Stomach (tissue), 9 donors: ENCODE data around the gene SSUH2. TPM values are rescaled to one million over a fixed set of nuclear protein-coding genes. Genes with fewer than 3 reads are reported as not detected.
"Not testable (repeated sequence)": the region's sequence is repeated elsewhere in the genome, so short reads cannot be mapped to it uniquely, and the experiment has no call there.

Experiments used
- DNase-seq, 2 donors: peaks; one replicate each; pipeline versions ENCODE4 v3.0.0 to v3.0.0-alpha.2; 2013 to 2019
- H3K27ac ChIP-seq, 5 donors: fragments of 200-600 bp in 4 of 5; sonication (generic) in 4 of 5; one replicate each; pipeline ENCODE4 v1.5.1; 2013 to 2019; ENCODE audit warnings: mild to moderate bottlenecking in 1 of 5, moderate library complexity in 1 of 5
- H3K27me3 ChIP-seq, 3 donors: fragments of 200-600 bp; sonication (generic); one replicate each; pipeline ENCODE4 v1.5.1; 2017 to 2019; ENCODE audit warnings: mixed run types in 1 of 3
- H3K36me3 ChIP-seq, 4 donors: fragments of 200-600 bp; sonication (generic); 1 replicate in 3 of 4; 2 replicates in 1 of 4; pipeline ENCODE4 v1.5.1; 2016 to 2019
- H3K4me1 ChIP-seq, 4 donors: fragments of 200-600 bp; sonication (generic); one replicate each; pipeline ENCODE4 v1.5.1; 2016 to 2019
- H3K4me3 ChIP-seq, 4 donors: fragments of 200-600 bp; sonication (generic) in 3 of 4; one replicate each; pipeline ENCODE4 v1.5.1; 2016 to 2019; ENCODE audit warnings: mild to moderate bottlenecking in 1 of 4
- H3K9me3 ChIP-seq, 4 donors: fragments of 200-600 bp; sonication (generic); one replicate each; pipeline ENCODE4 v1.5.1; 2016 to 2019
- CTCF ChIP-seq, 7 experiments: fragments of 450-650 bp in 4 of 7; fragments of 200-600 bp in 3 of 7; sonication (generic) in 3 of 7; IDR thresholded peaks; one replicate each; pipeline ENCODE4 v1.5.1; 2016 to 2019; ENCODE audit warnings: antibody characterized with exemption in 7 of 7, control low read depth in 2 of 7, mild to moderate bottlenecking in 1 of 7
- EP300 ChIP-seq: sonication (generic); formaldehyde crosslinking; IDR thresholded peaks from one replicate; pipeline ENCODE4 v1.6.1; 2017; ENCODE audit warnings: antibody characterized with exemption
- POLR2A ChIP-seq, 4 donors: fragments of 450-650 bp; IDR thresholded peaks; one replicate each; pipeline ENCODE4 v1.6.1; 2016; ENCODE audit warnings: antibody characterized with exemption in 4 of 4, control low read depth in 2 of 4, mild to moderate bottlenecking in 1 of 4, moderate library complexity in 1 of 4
- POLR2AphosphoS5 ChIP-seq, 3 donors: sonication (generic); formaldehyde crosslinking; IDR thresholded peaks; one replicate each; pipeline ENCODE4 v1.6.1; 2016; ENCODE audit warnings: antibody characterized with exemption in 3 of 3
- WGBS, 5 donors: extraction: QIAGEN DNeasy Blood & Tissue Kit in 3 of 5; methylation state at CpG; one replicate each; pipeline versions ENCODE4 v1.1.5 to v1.1.7; 2013 to 2018; 5-methylcytosine and 5-hydroxymethylcytosine counted together
- intact Hi-C: fragments of 100-400 bp; cut with DNase I; formaldehyde crosslinking; loops from one replicate; pipeline ENCODE4 v1.15.1; 2023; ENCODE audit warnings: low total_unique reads
- polyA plus RNA-seq, 3 donors: library from polyadenylated mRNA; stranded (reverse); fragments of 200-250 nt; gene quantifications; one replicate each; pipeline ENCODE4 v1.2.3, GENCODE V29; 2013
- total RNA-seq, 5 donors: library from RNA; depleted of rRNA; stranded (reverse); fragments of >200 nt; gene quantifications; one replicate each; pipeline versions ENCODE4 v1.1.0 to v1.2.3, GENCODE V29; 2014 to 2016
- donor health status: healthy with polysubstance abuse.
- donor health status: Bipolar disorder and iron deficiency.
- donor health status: healthy.

Gene SSUH2
- total and polyA plus RNA-seq, 8 donors, result 0.35 to 6.3 (median 1.0) TPM; not detected in 2

GRCh38 chr3:8658306-8659212 lies 14.0 kb upstream of the SSUH2 start:
- intact Hi-C loops, result no loop called here
- DNase-seq, result peak; percentile 96 to 97
- WGBS, 5 donors, result 20 to 27% (median 25%) methylated on average over 12 of the region's 12 CpGs
- no peak for TF ChIP-seq EP300
- TF ChIP-seq POLR2A (IDR thresholded peaks at IDR 0.05), result no peak
- no peak for TF ChIP-seq CTCF (IDR thresholded peaks at IDR 0.05)
- TF ChIP-seq POLR2AphosphoS5 (IDR thresholded peaks at IDR 0.05), result peak in 1 of 3 donors; percentile 24
- Histone ChIP-seq H3K36me3 (no peaks in the 10 kb centered on the region), H3K4me3 (no peak overlapping the region), H3K27ac (peak overlapping the region; percentile 64 to 83 (median 73)), H3K9me3 (peaks cover 0 to 3% (median 0%) of the 10 kb centered on the region in 4 donors), H3K27me3 (no peaks in the 10 kb centered on the region), H3K4me1 (peaks cover 30 to 44% (median 36%) of the 10 kb centered on the region in 4 donors)

- H3K9me3 ChIP-seq, result peaks cover 0 to 3% (median 0%) of the 10 kb centered on the region in 4 donors
- intact Hi-C loops, result no loop called here
- H3K27me3 ChIP-seq, result no peaks in the 10 kb centered on the region
- 36 to 60% (median 41%) methylated on average over 8 of the region's 8 CpGs for WGBS, 5 donors
- TF ChIP-seq POLR2AphosphoS5 (IDR thresholded peaks at IDR 0.05), result no peak
- no peak for TF ChIP-seq EP300
- TF ChIP-seq POLR2A (IDR thresholded peaks at IDR 0.05), result no peak
- TF ChIP-seq CTCF (IDR thresholded peaks at IDR 0.05), result no peak
- H3K27ac ChIP-seq, result peak overlapping the region; percentile 64 to 83 (median 73)
- no peaks in the 10 kb centered on the region for H3K36me3 ChIP-seq
- H3K4me1 ChIP-seq, result peaks cover 30 to 44% (median 36%) of the 10 kb centered on the region in 4 donors
- DNase-seq, result peak in 1 of 2 donors; percentile 37
- no peak overlapping the region for H3K4me3 ChIP-seq
These were observed 13.3 kb upstream of the SSUH2 start for GRCh38 chr3:8657804-8658305.

DNA sequence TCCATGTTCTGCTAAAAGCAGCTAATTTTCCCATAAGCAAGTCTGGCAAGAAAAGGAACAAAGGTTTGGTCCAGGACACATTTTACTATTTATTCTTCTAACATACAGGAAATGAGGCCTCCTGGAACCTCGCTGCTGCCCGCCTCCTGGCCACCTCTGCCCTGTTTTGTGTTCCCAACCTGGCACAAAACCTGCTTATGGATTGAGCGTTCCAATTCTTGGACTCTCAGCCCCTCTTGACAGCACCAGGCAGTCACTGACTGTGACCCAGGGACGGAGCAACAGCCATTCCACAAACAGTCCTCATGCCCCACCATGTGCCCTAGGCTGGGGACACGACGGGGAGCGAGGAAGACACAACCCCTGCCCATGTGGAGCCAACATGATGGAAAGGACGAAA lies 11.6 kb upstream of the SSUH2 start:
- Histone ChIP-seq H3K4me1 (peaks cover 30 to 46% (median 37%) of the 10 kb centered on the region in 4 donors), H3K27ac (peak overlapping the region in 2 of 5 donors; percentile 19 to 44), H3K36me3 (no peaks in the 10 kb centered on the region), H3K27me3 (no peaks in the 10 kb centered on the region), H3K4me3 (no peak overlapping the region), H3K9me3 (peaks cover 0 to 3% (median 0%) of the 10 kb centered on the region in 4 donors)
- intact Hi-C loops, result no loop called here
- peak; percentile 58 to 59 for DNase-seq
- TF ChIP-seq EP300 (no peak), POLR2AphosphoS5 (IDR thresholded peaks at IDR 0.05) (no peak), POLR2A (IDR thresholded peaks at IDR 0.05) (no peak), CTCF (IDR thresholded peaks at IDR 0.05) (no peak)
- WGBS, 5 donors, result 65 to 79% (median 74%) methylated on average over 8 of the region's 8 CpGs

GRCh38 chr3:8655387-8655835 lies 10.8 kb upstream of the SSUH2 start:
- TF ChIP-seq EP300 (no peak), POLR2A (IDR thresholded peaks at IDR 0.05) (no peak), CTCF (IDR thresholded peaks at IDR 0.05) (no peak), POLR2AphosphoS5 (IDR thresholded peaks at IDR 0.05) (no peak)
- Histone ChIP-seq H3K36me3 (no peaks in the 10 kb centered on the region), H3K27me3 (no peaks in the 10 kb centered on the region), H3K4me1 (peaks cover 25 to 46% (median 41%) of the 10 kb centered on the region in 4 donors), H3K27ac (peak overlapping the region in 1 of 5 donors; percentile 44), H3K4me3 (no peak overlapping the region), H3K9me3 (peaks cover 0 to 3% (median 0%) of the 10 kb centered on the region in 4 donors)
- intact Hi-C loops, result no loop called here
- 47 to 66% (median 60%) methylated on average over 10 of the region's 10 CpGs for WGBS, 5 donors
- DNase-seq, result no peak

GRCh38 chr3:8654572-8655329 lies 10.2 kb upstream of the SSUH2 start:
- H3K36me3 ChIP-seq, H3K27ac ChIP-seq, intact Hi-C loops, DNase-seq, H3K9me3 ChIP-seq, H3K27me3 ChIP-seq, H3K4me3 ChIP-seq: not testable (repeated sequence)
- 94 to 98% (median 95%) methylated on average over 4 to 5 of the region's 6 CpGs for WGBS, 5 donors
- H3K4me1 ChIP-seq, result peaks cover 20 to 41% (median 35%) of the 10 kb centered on the region in 4 donors
